Mammary epithelial cell (primary cell): ENCODE data around the gene HTT.

Source experiments
- CTCF ChIP-seq, 2 donors: IDR thresholded peaks in 1 of 2; conservative IDR thresholded peaks in 1 of 2; 2 replicates each; pipeline ENCODE4 v1.5.1; 2011 to 2012; ENCODE audit warnings: inconsistent platforms in 2 of 2, low read length in 2 of 2, mild to moderate bottlenecking in 2 of 2, control low read depth in 1 of 2, low read depth in 1 of 2; ENCODE audit not compliant: insufficient read depth in 1 of 2; ENCODE audit errors: extremely low read depth in 1 of 2
- EZH2 ChIP-seq: IDR thresholded peaks from 2 replicates; pipeline ENCODE4 v1.6.1; 2012; ENCODE audit warnings: low read length, inconsistent platforms, borderline replicate concordance

GRCh38 chr4:3112201-3112600, 37.7 kb downstream of the HTT start:
- TF ChIP-seq CTCF (conservative IDR thresholded peaks at IDR 0.05 in 1 of 2, IDR thresholded peaks at IDR 0.05 in 1 of 2; ENCODE audit: extremely low read depth in 1 of 2, insufficient read depth in 1 of 2, low read depth in 1 of 2, low read length in 2 of 2), result no peak
- no peak for TF ChIP-seq EZH2
